HepG2 (cell line): ENCODE data around the gene CD9. TPM values are rescaled to one million over a fixed set of nuclear protein-coding genes. Genes with fewer than 3 reads are reported as not detected.

Source experiments
- ATAC-seq: fragments of 200-7000 bp; cut with Tn5 transposase; 3 replicates; pipeline ENCODE4 v1.9.1; 2020; ENCODE audit warnings: mild to moderate bottlenecking, moderate library complexity
- BruUV-seq: library from RNA; stranded (reverse); fragments of 400-500 nt; replicated peaks from 2 replicates; lab custom pipeline; 2021; lab: Mats Ljungman, UMichigan
- CTCF ChIA-PET: fragments of 300-600 bp; formaldehyde crosslinking; extraction: SDS; loops from one replicate; lab custom pipeline; 2021; ENCODE audit warnings: low total read pairs, inconsistent platforms, low intra/inter-chr PET ratio; lab: Yijun Ruan, JAX
- POLR2A ChIA-PET: fragments of 350-600 bp; sonication (Branson Sonifier 250); formaldehyde crosslinking; loops from one replicate; lab custom pipeline; 2020; ENCODE audit warnings: antibody characterized with exemption, inconsistent platforms; lab: Yijun Ruan, JAX
- DNase-seq: peaks from one replicate; pipeline ENCODE4 v3.0.0-alpha.2; 2015; ENCODE audit warnings: low spot score
- FAIRE-seq: peaks from 3 replicates; lab custom pipeline; 2011; peaks lifted over from hg19 to GRCh38; lab: Jason Lieb, UNC
- H2AFZ ChIP-seq: one replicate; pipeline ENCODE4 v1.6.1; 2011; ENCODE audit warnings: low read length, inconsistent platforms
- H3K27ac ChIP-seq: fragments of 300-600 bp; 3 replicates; pipeline ENCODE4 v1.8.0; 2011; ENCODE audit warnings: mixed run types, mild to moderate bottlenecking, mixed read lengths, low read length, inconsistent platforms; ENCODE audit not compliant: insufficient read depth; ENCODE audit errors: extremely low read length
- H3K27me3 ChIP-seq, 2 experiments: fragments of 200-600 bp in 1 of 2; 2 replicates in 1 of 2; 3 replicates in 1 of 2; pipeline versions ENCODE4 v1.6.0 to v1.8.0; 2011; ENCODE audit warnings: low read length in 2 of 2, mild to moderate bottlenecking in 2 of 2, moderate library complexity in 2 of 2, inconsistent platforms in 1 of 2; ENCODE audit not compliant: insufficient read depth in 2 of 2, control insufficient read depth in 1 of 2
- H3K36me3 ChIP-seq, 2 experiments: fragments of 200-600 bp in 1 of 2; replicated peaks in 1 of 2; 2 replicates in 1 of 2; 3 replicates in 1 of 2; pipeline versions ENCODE4 v1.5.1 to v1.8.0; 2011; ENCODE audit warnings: low read length in 2 of 2, inconsistent platforms in 1 of 2; ENCODE audit not compliant: insufficient read depth in 2 of 2, control insufficient read depth in 1 of 2
- H3K4me1 ChIP-seq: 2 replicates; pipeline ENCODE4 v1.5.1; 2012; ENCODE audit warnings: low read length, inconsistent platforms; ENCODE audit not compliant: insufficient read depth
- H3K4me2 ChIP-seq: 2 replicates; pipeline ENCODE4 v1.6.0; 2011; ENCODE audit warnings: low read depth, low read length, inconsistent platforms
- H3K4me3 ChIP-seq, 3 experiments: fragments of 200-600 bp in 1 of 3; sonication (generic), shearing (Covaris generic) in 1 of 3; replicated peaks in 1 of 3; 2 replicates each; pipeline ENCODE4 v1.5.1; 2011 to 2016; ENCODE audit warnings: low read length in 3 of 3, inconsistent platforms in 2 of 3, low read depth in 2 of 3, mild to moderate bottlenecking in 2 of 3, control low read depth in 1 of 3, mixed read lengths in 1 of 3; ENCODE audit not compliant: insufficient read depth in 1 of 3
- H3K79me2 ChIP-seq: one replicate; pipeline ENCODE4 v1.6.1; 2011; ENCODE audit warnings: low read length, inconsistent platforms; ENCODE audit not compliant: insufficient read depth
- H3K9ac ChIP-seq: 2 replicates; pipeline ENCODE4 v1.6.0; 2011; ENCODE audit warnings: mild to moderate bottlenecking, low read depth, low read length, inconsistent platforms; ENCODE audit not compliant: insufficient read depth
- H3K9me3 ChIP-seq: 2 replicates; pipeline ENCODE4 v1.5.1; 2012; ENCODE audit warnings: mild to moderate bottlenecking, low read length
- H4K20me1 ChIP-seq: 2 replicates; pipeline ENCODE4 v1.6.0; 2011; ENCODE audit warnings: inconsistent platforms, mild to moderate bottlenecking, low read length, moderate library complexity; ENCODE audit not compliant: insufficient read depth
- BCLAF1 ChIP-seq: fragments of 450-650 bp; IDR thresholded peaks from 2 replicates; pipeline ENCODE4 v1.6.1; 2017; ENCODE audit warnings: mild to moderate bottlenecking
- KDM4B ChIP-seq: sonication (generic); formaldehyde crosslinking; IDR thresholded peaks from 2 replicates; pipeline ENCODE4 v1.4.0; 2020; ENCODE audit warnings: missing genetic modification reagents
- MEIS2 ChIP-seq: sonication (generic); formaldehyde crosslinking; IDR thresholded peaks from 2 replicates; pipeline ENCODE4 v1.9.0; 2021; ENCODE audit warnings: mild to moderate bottlenecking, missing genetic modification reagents
- NBN ChIP-seq: fragments of 450-650 bp; conservative IDR thresholded peaks from 2 replicates; pipeline ENCODE4 v1.6.1; 2017
- PHF21A ChIP-seq: sonication (generic); formaldehyde crosslinking; IDR thresholded peaks from 2 replicates; pipeline ENCODE4 v1.5.0; 2020; ENCODE audit warnings: mild to moderate bottlenecking, missing genetic modification reagents
- PRDM4 ChIP-seq: sonication (generic); formaldehyde crosslinking; IDR thresholded peaks from 2 replicates; pipeline ENCODE4 v1.9.0; 2021; ENCODE audit warnings: missing genetic modification reagents, borderline replicate concordance
- SKI ChIP-seq: fragments of 450-650 bp; IDR thresholded peaks from one replicate; pipeline ENCODE4 v1.6.1; 2018; ENCODE audit warnings: mild to moderate bottlenecking; ENCODE audit not compliant: partially characterized antibody
- ZNF598 ChIP-seq: sonication (generic); formaldehyde crosslinking; IDR thresholded peaks from 2 replicates; pipeline ENCODE4 v1.5.1; 2020; ENCODE audit warnings: mild to moderate bottlenecking, missing genetic modification reagents, borderline replicate concordance
- ZNF615 ChIP-seq: sonication (generic); formaldehyde crosslinking; IDR thresholded peaks from 2 replicates; pipeline ENCODE4 v1.5.0; 2020; ENCODE audit warnings: mild to moderate bottlenecking, missing genetic modification reagents, borderline replicate concordance
- ZNF687 ChIP-seq: sonication (generic); formaldehyde crosslinking; IDR thresholded peaks from 2 replicates; pipeline ENCODE4 v1.5.1; 2020; ENCODE audit warnings: mild to moderate bottlenecking, missing genetic modification reagents, moderate library complexity
- ZNF883 ChIP-seq: sonication (generic); formaldehyde crosslinking; IDR thresholded peaks from 2 replicates; pipeline ENCODE4 v1.5.1; 2020; ENCODE audit warnings: mild to moderate bottlenecking, missing genetic modification reagents; ENCODE audit errors: not compliant biosample characterization
- ZSCAN9 ChIP-seq: IDR thresholded peaks from 2 replicates; pipeline ENCODE4 v1.6.1; 2016; ENCODE audit warnings: borderline replicate concordance
- WGBS: methylation state at CpG from one replicate; pipeline ENCODE4 v1.1.6; 2017; ENCODE audit warnings: low lambda C conversion rate; 5-methylcytosine and 5-hydroxymethylcytosine counted together
- in situ Hi-C: cut with HindIII; loops from 2 replicates; pipeline ENCODE4 v1.10.0; 2017; ENCODE audit warnings: low pct_unique_long_range_greater_than_20kb; ENCODE audit not compliant: extremely low pct_ligation_motif_present
- intact Hi-C: fragments of 100-400 bp; cut with micrococcal nuclease; formaldehyde crosslinking; loops from one replicate; pipeline ENCODE4 v1.10.0; 2022; ENCODE audit not compliant: unreplicated experiment
- polyA plus RNA-seq, 8 experiments: library from polyadenylated mRNA; depleted of rRNA in 3 of 8; stranded (reverse) in 7 of 8; unstranded in 1 of 8; fragments of >200 nt; fragmentation: Illumina TruSeq in 4 of 8; extraction: Trizol in 4 of 8; gene quantifications; 2 replicates each; pipeline versions ENCODE4 v1.2.1 to v1.2.3, GENCODE V29; 2011 to 2016; ENCODE audit warnings: low read depth in 4 of 8, missing spikeins in 1 of 8, mixed read lengths in 1 of 8; ENCODE audit not compliant: insufficient read depth in 1 of 8
- total RNA-seq, 5 experiments: library from RNA; depleted of rRNA; stranded (reverse); fragments of >200 nt; fragmentation: Illumina TruSeq; extraction: Trizol; gene quantifications; 2 replicates each; pipeline ENCODE4 v1.2.3, GENCODE V29; 2016; ENCODE audit warnings: low read depth in 1 of 5

The CD9 gene
- total and polyA plus RNA-seq, 2 of the 13 experiments (the other 11 are each of a cell fraction or from before 2014, with no cell fraction given): 5.8 to 38.3 TPM

- Histone ChIP-seq H3K4me3 (no peak overlapping the region), H3K27ac (no peak overlapping the region), H3K4me2 (0 out of 2 replicates have a peak overlapping the region, but pooled peaks have one; percentile 28), H3K27me3 (no peaks in the 10 kb centered on the region; a peak in 1 of 5 replicates), H3K79me2 (no peaks in the 10 kb centered on the region), H3K36me3 (peaks cover 0 to 5% of the 10 kb centered on the region in 2 experiments; a peak in 2 of 5 replicates), H3K9ac (no peak overlapping the region), H3K9me3 (no peaks in the 10 kb centered on the region), H3K4me1 (peaks cover 61% of the 10 kb centered on the region), H2AFZ (no peak overlapping the region), H4K20me1 (no peaks in the 10 kb centered on the region)
- in situ Hi-C loops: no loop called here
- intact Hi-C loops: no loop called here
- DNase-seq (no peak), ATAC-seq (no peak), FAIRE-seq (no peak)
- BruUV-seq: no TSS peak
- 92% methylated on average over 22 of the region's 22 CpGs for WGBS
- ChIA-PET CTCF (no interaction called here), POLR2A (interaction anchor here (1.3 kb wide), 1 partner anchor 54 kb away, joined by 5 read pairs; no protein-coding TSS in a partner anchor)
- TF ChIP-seq ZNF687 (CRISPR knock-in tag) (0 out of 2 replicates have a peak, but pooled peaks have one; percentile 1), BCLAF1 (no peak), SKI (no peak), ZSCAN9 (CRISPR knock-in tag) (no peak), PRDM4 (CRISPR knock-in tag) (no peak), ZNF883 (CRISPR knock-in tag) (peak; percentile 11), MEIS2 (CRISPR knock-in tag) (no peak), PHF21A (CRISPR knock-in tag) (0 out of 2 replicates have a peak, but pooled peaks have one; percentile 3), KDM4B (no peak), ZNF598 (no peak), ZNF615 (no peak), NBN (no peak)
Observed at GRCh38 chr12:6235906-6236640, 35.9 kb downstream of the CD9 start.
